Measurements from ENCODE around the gene EHF.
"Not testable (repeated sequence)": the region's sequence is repeated elsewhere in the genome, so short reads cannot be mapped to it uniquely, and the experiment has no call there.

DNA sequence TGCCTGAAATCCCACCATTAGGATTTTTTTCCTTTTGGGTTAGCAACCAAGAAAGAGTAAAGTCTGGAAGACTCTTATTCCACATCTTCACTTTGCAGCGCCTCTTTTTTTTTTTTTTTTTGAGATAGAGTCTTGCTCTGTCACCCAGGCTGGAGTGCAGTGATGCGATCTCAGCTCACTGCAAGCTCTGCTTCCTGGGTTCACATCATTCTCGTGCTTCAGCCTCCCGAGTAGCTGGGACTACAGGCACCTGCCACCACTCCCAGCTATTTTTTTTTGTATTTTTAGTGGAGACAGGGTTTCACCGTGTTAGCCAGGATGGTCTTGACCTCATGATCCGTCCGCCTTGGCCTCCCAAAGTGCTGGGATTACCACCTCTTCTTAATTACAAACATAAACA lies 31.7 kb upstream of the EHF start:
- TF ChIP-seq MXI1 (IDR thresholded peaks at IDR 0.05; ENCODE audit: low read depth, low read length); EP300 (IDR thresholded peaks at IDR 0.05; ENCODE audit: borderline replicate concordance in 1 of 2, low read depth in 1 of 2, low read length in 1 of 2); POLR2AphosphoS5 (IDR thresholded peaks at IDR 0.05; ENCODE audit: low read depth, low read length); CTCF (IDR thresholded peaks at IDR 0.05); NFIC (IDR thresholded peaks at IDR 0.05; ENCODE audit: borderline replicate concordance); JUND (IDR thresholded peaks at IDR 0.05); TCF12 (IDR thresholded peaks at IDR 0.05); SIN3A (IDR thresholded peaks at IDR 0.05; ENCODE audit: borderline replicate concordance, low read depth, low read length); RAD21 (IDR thresholded peaks at IDR 0.05; ENCODE audit: low read length); MEF2A (IDR thresholded peaks at IDR 0.05; ENCODE audit: borderline replicate concordance, low read depth); MAX (IDR thresholded peaks at IDR 0.05; ENCODE audit: low read depth): not testable (repeated sequence)

All from SK-N-SH (cell line).